ENCODE measurements around the gene KRTAP4-4. TPM values are rescaled to one million over a fixed set of nuclear protein-coding genes. Genes with fewer than 3 reads are reported as not detected.
"Not testable (repeated sequence)": the region's sequence is repeated elsewhere in the genome, so short reads cannot be mapped to it uniquely, and the experiment has no call there.

Gene KRTAP4-4
- total RNA-seq: not detected
- long read RNA-seq: 0 reads

GRCh38 chr17:41160648-41161047 is at the start of gene KRTAP4-4:
Gene KRTAP4-4 (minus strand): TSS chr17:41160748. CDS start chr17:41160691, 57 bp downstream.
- intact Hi-C loops (cut with micrococcal nuclease): no loop called here
- Histone ChIP-seq H3K27me3 (ENCODE audit: low read depth) (peaks cover 73% of the 10 kb centered on the region), H3K4me3 (no peak within 1 kb of the TSS), H3K9me3 (replicated peaks) (no peaks in the 10 kb centered on the region), H3K4me1 (no peaks in the 10 kb centered on the region), H3K27ac (replicated peaks) (no peak within 1 kb of the TSS), H3K36me3 (no peaks in the 10 kb centered on the region)
- no peak for DNase-seq
- TF ChIP-seq, protein P1, sequence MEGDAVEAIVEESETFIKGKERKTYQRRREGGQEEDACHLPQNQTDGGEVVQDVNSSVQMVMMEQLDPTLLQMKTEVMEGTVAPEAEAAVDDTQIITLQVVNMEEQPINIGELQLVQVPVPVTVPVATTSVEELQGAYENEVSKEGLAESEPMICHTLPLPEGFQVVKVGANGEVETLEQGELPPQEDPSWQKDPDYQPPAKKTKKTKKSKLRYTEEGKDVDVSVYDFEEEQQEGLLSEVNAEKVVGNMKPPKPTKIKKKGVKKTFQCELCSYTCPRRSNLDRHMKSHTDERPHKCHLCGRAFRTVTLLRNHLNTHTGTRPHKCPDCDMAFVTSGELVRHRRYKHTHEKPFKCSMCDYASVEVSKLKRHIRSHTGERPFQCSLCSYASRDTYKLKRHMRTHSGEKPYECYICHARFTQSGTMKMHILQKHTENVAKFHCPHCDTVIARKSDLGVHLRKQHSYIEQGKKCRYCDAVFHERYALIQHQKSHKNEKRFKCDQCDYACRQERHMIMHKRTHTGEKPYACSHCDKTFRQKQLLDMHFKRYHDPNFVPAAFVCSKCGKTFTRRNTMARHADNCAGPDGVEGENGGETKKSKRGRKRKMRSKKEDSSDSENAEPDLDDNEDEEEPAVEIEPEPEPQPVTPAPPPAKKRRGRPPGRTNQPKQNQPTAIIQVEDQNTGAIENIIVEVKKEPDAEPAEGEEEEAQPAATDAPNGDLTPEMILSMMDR (IDR thresholded peaks at IDR 0.05; ENCODE audit: borderline replicate concordance): no peak

DNA sequence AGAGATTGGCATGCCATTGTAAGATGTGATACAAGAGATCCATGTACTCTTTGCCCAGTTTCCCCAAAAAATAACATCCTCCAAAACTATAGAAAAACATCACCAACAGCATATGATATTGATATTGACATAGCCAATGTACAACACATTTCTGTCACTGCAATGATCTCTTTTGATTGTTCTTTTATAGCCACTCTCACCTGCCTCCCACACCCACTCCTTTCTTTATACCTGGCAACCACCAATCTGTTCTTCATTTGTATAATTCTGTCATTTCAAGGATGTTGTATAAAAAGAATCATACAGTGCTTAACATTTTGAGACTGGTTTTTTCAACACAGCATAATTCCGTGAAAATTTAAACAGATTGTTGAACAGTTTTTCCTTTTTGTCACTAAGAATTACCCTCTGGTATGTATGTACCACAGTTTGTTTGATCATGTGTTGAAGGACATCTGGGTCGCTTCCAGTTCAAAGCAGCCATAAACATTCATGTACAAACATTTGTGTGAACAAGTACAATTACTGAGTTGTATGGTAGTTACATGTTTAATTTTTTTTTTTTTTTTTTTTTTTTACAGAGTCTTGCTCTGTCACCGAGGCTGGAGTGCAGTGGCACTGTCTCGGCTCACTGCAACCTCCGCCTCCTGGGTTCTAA is 39.0 kb upstream of the KRTAP4-4 start:
- Histone ChIP-seq H3K4me1 (no peaks in the 10 kb centered on the region), H3K27ac (replicated peaks) (no peak overlapping the region), H3K27me3 (ENCODE audit: low read depth) (peaks cover 3% of the 10 kb centered on the region), H3K9me3 (replicated peaks) (peaks cover 22% of the 10 kb centered on the region), H3K36me3 (no peaks in the 10 kb centered on the region), H3K4me3 (no peak overlapping the region)
- DNase-seq: no peak
- TF ChIP-seq, protein P1 (IDR thresholded peaks at IDR 0.05; ENCODE audit: borderline replicate concordance): no peak
- intact Hi-C loops (cut with micrococcal nuclease): no loop called here

DNA sequence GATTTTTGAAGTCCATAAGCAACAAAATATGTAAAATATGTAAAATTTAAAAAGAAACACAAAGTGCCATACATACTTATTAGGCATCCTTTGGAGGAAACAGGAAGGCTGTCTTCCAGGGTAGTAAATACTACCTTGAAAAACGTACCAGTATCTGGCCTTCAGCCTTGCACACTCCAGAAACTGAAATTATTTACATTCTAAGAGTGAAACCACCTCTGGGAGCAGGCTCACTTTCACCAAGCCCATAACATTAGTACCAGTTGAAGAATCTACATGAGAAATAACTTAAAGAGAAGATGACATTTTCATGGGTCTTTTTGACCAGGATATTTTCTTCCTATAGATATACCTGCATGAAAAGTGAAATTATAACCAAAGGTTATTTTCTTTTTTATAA is 35.5 kb upstream of the KRTAP4-4 start:
- Histone ChIP-seq H3K27ac (replicated peaks) (no peak overlapping the region), H3K27me3 (ENCODE audit: low read depth) (peaks cover 18% of the 10 kb centered on the region), H3K9me3 (replicated peaks) (peaks cover 31% of the 10 kb centered on the region), H3K4me3 (no peak overlapping the region), H3K4me1 (no peaks in the 10 kb centered on the region), H3K36me3 (no peaks in the 10 kb centered on the region)
- intact Hi-C loops (cut with micrococcal nuclease): no loop called here
- TF ChIP-seq, protein P1 (IDR thresholded peaks at IDR 0.05; ENCODE audit: borderline replicate concordance): no peak
- no peak for DNase-seq

GRCh38 chr17:41190328-41190727 is 29.8 kb upstream of the KRTAP4-4 start:
- peaks cover 15% of the 10 kb centered on the region for H3K9me3 ChIP-seq (replicated peaks)
- intact Hi-C loops (cut with micrococcal nuclease): no loop called here
- H3K27ac ChIP-seq (replicated peaks): no peak overlapping the region
- no peak for DNase-seq
- H3K4me3 ChIP-seq: no peak overlapping the region
- H3K27me3 ChIP-seq (ENCODE audit: low read depth): peaks cover 62% of the 10 kb centered on the region
- H3K36me3 ChIP-seq: no peaks in the 10 kb centered on the region
- TF ChIP-seq, protein P1 (IDR thresholded peaks at IDR 0.05; ENCODE audit: borderline replicate concordance): no peak
- no peaks in the 10 kb centered on the region for H3K4me1 ChIP-seq

- intact Hi-C loops (cut with micrococcal nuclease); H3K36me3 ChIP-seq; H3K4me3 ChIP-seq; DNase-seq; H3K27ac ChIP-seq (replicated peaks); H3K4me1 ChIP-seq: not testable (repeated sequence)
- Histone ChIP-seq H3K9me3 (replicated peaks) (peaks cover 13% of the 10 kb centered on the region), H3K27me3 (ENCODE audit: low read depth) (peaks cover 66% of the 10 kb centered on the region)
These were observed 29.3 kb upstream of the KRTAP4-4 start, which contains the start of gene KRTAP9-1 for GRCh38 chr17:41189837-41190318. Gene KRTAP9-1 (plus strand): TSS chr17:41189887. CDS start chr17:41189887, 0 bp downstream.

GRCh38 chr17:41186872-41187271 is 26.3 kb upstream of the KRTAP4-4 start:
- H3K36me3 ChIP-seq: no peaks in the 10 kb centered on the region
- H3K27ac ChIP-seq (replicated peaks): no peak overlapping the region
- H3K4me1 ChIP-seq: no peaks in the 10 kb centered on the region

More at GRCh38 chr17:41186872-41187271, 26.3 kb upstream of the KRTAP4-4 start:
- H3K27me3 ChIP-seq (ENCODE audit: low read depth): peaks cover 73% of the 10 kb centered on the region
- H3K4me3 ChIP-seq: no peak overlapping the region
- no peaks in the 10 kb centered on the region for H3K9me3 ChIP-seq (replicated peaks)
- intact Hi-C loops (cut with micrococcal nuclease): no loop called here
- TF ChIP-seq, protein P1 (IDR thresholded peaks at IDR 0.05; ENCODE audit: borderline replicate concordance): no peak
- DNase-seq: no peak
